Trophoblast cell (in vitro differentiated cells and primary cell): ENCODE results near the gene GPRIN3.
A peak's percentile ranks its signal among the peaks of the same experiment; 100 is the strongest.

ENCODE experiments used
- DNase-seq, 2 donors: peaks; one replicate each; pipeline ENCODE4 v3.0.0-alpha.2; 2016
- H2AFZ ChIP-seq: 2 replicates; pipeline ENCODE4 v1.6.1; 2013; ENCODE audit warnings: low read length, moderate library complexity, mild to moderate bottlenecking; ENCODE audit not compliant: insufficient read depth, poor library complexity
- H2AK5ac ChIP-seq: 2 replicates; pipeline ENCODE4 v1.6.1; 2013; ENCODE audit warnings: mild to moderate bottlenecking, low read length
- H2BK120ac ChIP-seq: 2 replicates; pipeline ENCODE4 v1.6.1; 2013; ENCODE audit warnings: low read length, mild to moderate bottlenecking, moderate library complexity; ENCODE audit not compliant: insufficient read depth, poor library complexity
- H2BK12ac ChIP-seq: 2 replicates; pipeline ENCODE4 v1.6.1; 2013; ENCODE audit warnings: mild to moderate bottlenecking, low read length, moderate library complexity
- H2BK5ac ChIP-seq: 2 replicates; pipeline ENCODE4 v1.6.1; 2013; ENCODE audit warnings: low read length, low read depth, moderate library complexity, mild to moderate bottlenecking; ENCODE audit not compliant: poor library complexity
- H3K14ac ChIP-seq: 2 replicates; pipeline ENCODE4 v1.6.1; 2013; ENCODE audit warnings: mild to moderate bottlenecking, low read length
- H3K18ac ChIP-seq: 2 replicates; pipeline ENCODE4 v1.6.1; 2013; ENCODE audit warnings: mild to moderate bottlenecking, low read length
- H3K23ac ChIP-seq: 2 replicates; pipeline ENCODE4 v1.6.1; 2013; ENCODE audit warnings: low read length
- H3K27ac ChIP-seq: 2 replicates; pipeline ENCODE4 v1.5.1; 2013; ENCODE audit warnings: low read depth, mild to moderate bottlenecking, inconsistent platforms, low read length, moderate library complexity
- H3K27me3 ChIP-seq: 2 replicates; pipeline ENCODE4 v1.6.1; 2013; ENCODE audit warnings: inconsistent platforms, mild to moderate bottlenecking, low read length, moderate library complexity; ENCODE audit not compliant: insufficient read depth
- H3K36me3 ChIP-seq, 2 experiments: 1 replicate in 1 of 2; 2 replicates in 1 of 2; pipeline ENCODE4 v1.6.1; 2013; ENCODE audit warnings: low read length in 2 of 2, mild to moderate bottlenecking in 2 of 2, moderate library complexity in 1 of 2; ENCODE audit not compliant: insufficient read depth in 2 of 2, control insufficient read depth in 1 of 2
- H3K4ac ChIP-seq: 2 replicates; pipeline ENCODE4 v1.6.1; 2013; ENCODE audit warnings: low read depth, mild to moderate bottlenecking, low read length, moderate library complexity
- H3K4me1 ChIP-seq, 2 experiments: 1 replicate in 1 of 2; 2 replicates in 1 of 2; pipeline ENCODE4 v1.6.1; 2013; ENCODE audit warnings: low read length in 2 of 2, mild to moderate bottlenecking in 2 of 2, moderate library complexity in 1 of 2; ENCODE audit not compliant: insufficient read depth in 2 of 2, control insufficient read depth in 1 of 2
- H3K4me2 ChIP-seq: 2 replicates; pipeline ENCODE4 v1.6.1; 2013; ENCODE audit warnings: inconsistent platforms, mild to moderate bottlenecking, low read length, moderate library complexity
- H3K4me3 ChIP-seq: 2 replicates; pipeline ENCODE4 v1.5.1; 2013; ENCODE audit warnings: mild to moderate bottlenecking, low read depth, low read length, inconsistent platforms
- H3K79me1 ChIP-seq: one replicate; pipeline ENCODE4 v1.6.1; 2013; ENCODE audit warnings: low read length
- H3K79me2 ChIP-seq: 2 replicates; pipeline ENCODE4 v1.6.1; 2013; ENCODE audit warnings: low read length, mild to moderate bottlenecking; ENCODE audit not compliant: control insufficient read depth, insufficient read depth, poor library complexity
- H3K9ac ChIP-seq: 2 replicates; pipeline ENCODE4 v1.6.1; 2013; ENCODE audit warnings: mild to moderate bottlenecking, low read length
- H3K9me3 ChIP-seq: 2 replicates; pipeline ENCODE4 v1.6.1; 2013; ENCODE audit warnings: low read depth, mild to moderate bottlenecking, control low read depth, inconsistent platforms, low read length; ENCODE audit not compliant: insufficient read depth
- H4K12ac ChIP-seq: 2 replicates; pipeline ENCODE4 v1.6.1; 2013; ENCODE audit warnings: low read depth, mild to moderate bottlenecking, low read length, moderate library complexity
- H4K8ac ChIP-seq: 2 replicates; pipeline ENCODE4 v1.6.1; 2013; ENCODE audit warnings: low read depth, mild to moderate bottlenecking, low read length, moderate library complexity
- H4K91ac ChIP-seq: one replicate; pipeline ENCODE4 v1.6.1; 2013; ENCODE audit warnings: low read depth, mild to moderate bottlenecking, low read length, moderate library complexity
- WGBS: extraction: QIAGEN DNeasy Blood & Tissue Kit; methylation state at CpG from one replicate; pipeline ENCODE4 v1.1.7; 2013; ENCODE audit warnings: missing lambda C conversion rate; ENCODE audit not compliant: insufficient read length, insufficient coverage; ENCODE audit errors: extremely low coverage; 5-methylcytosine and 5-hydroxymethylcytosine counted together

Gene GPRIN3

GRCh38 chr4:89285745-89286144 lies 21.9 kb downstream of the GPRIN3 start:
- H3K79me2 ChIP-seq = no peaks in the 10 kb centered on the region
- no peak overlapping the region for H2BK12ac ChIP-seq
- no peak overlapping the region for H3K4ac ChIP-seq
- no peak overlapping the region for H3K18ac ChIP-seq
- no peak overlapping the region for H3K23ac ChIP-seq
- no peak overlapping the region for H2AK5ac ChIP-seq
- H3K9me3 ChIP-seq = no peaks in the 10 kb centered on the region
- no CpG with 5 or more reads among the region's 2 CpGs for WGBS
- H4K12ac ChIP-seq = no peak overlapping the region
- H3K4me1 ChIP-seq = peaks cover 0 to 5% of the 10 kb centered on the region in 2 experiments
- no peak overlapping the region for H2BK5ac ChIP-seq
- no peak overlapping the region for H3K14ac ChIP-seq
- H4K8ac ChIP-seq = no peak overlapping the region
- no peak overlapping the region for H3K4me3 ChIP-seq
- no peak overlapping the region for H4K91ac ChIP-seq
- no peak overlapping the region for H2BK120ac ChIP-seq
- H3K79me1 ChIP-seq = no peaks in the 10 kb centered on the region
- no peak overlapping the region for H3K4me2 ChIP-seq
- no peak for DNase-seq
- H3K27me3 ChIP-seq = no peaks in the 10 kb centered on the region
- H2AFZ ChIP-seq = no peak overlapping the region
- H3K9ac ChIP-seq = no peak overlapping the region
- no peak overlapping the region for H3K27ac ChIP-seq
- no peaks in the 10 kb centered on the region for H3K36me3 ChIP-seq

DNA sequence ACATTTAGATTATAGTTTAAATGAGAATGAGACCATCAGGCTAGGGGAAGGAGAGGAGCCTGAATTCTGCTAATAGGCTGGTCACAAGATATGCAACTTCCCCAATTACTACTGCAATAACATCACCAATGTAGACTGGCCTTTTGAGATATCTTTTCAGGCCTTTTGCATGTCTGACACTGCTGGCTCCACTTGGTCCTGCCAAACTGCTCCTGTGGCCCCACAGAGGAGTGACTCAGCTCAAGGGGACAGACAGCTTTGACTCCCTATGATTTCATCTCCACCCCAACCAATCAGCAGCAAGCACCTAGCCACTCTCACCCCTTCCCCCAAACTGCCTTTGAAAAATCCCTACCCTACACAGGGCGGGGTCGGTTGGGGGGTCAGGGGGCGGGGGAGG lies 22.8 kb downstream of the GPRIN3 start:
- WGBS = no CpG with 5 or more reads among the region's 3 CpGs
- H2AFZ ChIP-seq = no peak overlapping the region
- no peak overlapping the region for H2BK12ac ChIP-seq

GRCh38 chr4:89284020-89284424 lies 23.6 kb downstream of the GPRIN3 start:
- H3K79me1 ChIP-seq = no peaks in the 10 kb centered on the region
- DNase-seq = no peak
- no peaks in the 10 kb centered on the region for H3K27me3 ChIP-seq
- H2BK12ac ChIP-seq = no peak overlapping the region
- no peaks in the 10 kb centered on the region for H3K79me2 ChIP-seq
- no peak overlapping the region for H4K12ac ChIP-seq
- no peak overlapping the region for H3K4me2 ChIP-seq
- no peak overlapping the region for H3K9ac ChIP-seq
- no peak overlapping the region for H4K91ac ChIP-seq
- no peak overlapping the region for H2AK5ac ChIP-seq
- H3K36me3 ChIP-seq = no peaks in the 10 kb centered on the region
- no peak overlapping the region for H2BK120ac ChIP-seq
- H3K9me3 ChIP-seq = no peaks in the 10 kb centered on the region
- no peak overlapping the region for H4K8ac ChIP-seq
- no peak overlapping the region for H3K23ac ChIP-seq
- H3K27ac ChIP-seq = no peak overlapping the region
- H2AFZ ChIP-seq = no peak overlapping the region
- no peak overlapping the region for H2BK5ac ChIP-seq
- WGBS = no CpG with 5 or more reads among the region's 2 CpGs
- no peak overlapping the region for H3K18ac ChIP-seq
- H3K4me1 ChIP-seq = peaks cover 0 to 5% of the 10 kb centered on the region in 2 experiments
- H3K4ac ChIP-seq = no peak overlapping the region
- H3K4me3 ChIP-seq = no peak overlapping the region
- H3K14ac ChIP-seq = no peak overlapping the region

More for the DNA sequence above, 22.8 kb downstream of the GPRIN3 start:
- no peaks in the 10 kb centered on the region for H3K27me3 ChIP-seq
- H3K18ac ChIP-seq = no peak overlapping the region
- no peak overlapping the region for H4K12ac ChIP-seq
- no peak overlapping the region for H2AK5ac ChIP-seq
- no peak overlapping the region for H3K23ac ChIP-seq
- no peak overlapping the region for H3K4me2 ChIP-seq
- H3K9me3 ChIP-seq = no peaks in the 10 kb centered on the region
- H3K4me1 ChIP-seq = peaks cover 0 to 5% of the 10 kb centered on the region in 2 experiments
- H3K4ac ChIP-seq = no peak overlapping the region
- H3K36me3 ChIP-seq = no peaks in the 10 kb centered on the region
- no peak overlapping the region for H3K4me3 ChIP-seq
- no peak overlapping the region for H2BK120ac ChIP-seq
- H4K8ac ChIP-seq = no peak overlapping the region
- DNase-seq = no peak
- no peak overlapping the region for H3K14ac ChIP-seq
- H3K9ac ChIP-seq = no peak overlapping the region
- no peak overlapping the region for H3K27ac ChIP-seq
- H3K79me2 ChIP-seq = no peaks in the 10 kb centered on the region
- no peak overlapping the region for H4K91ac ChIP-seq
- no peaks in the 10 kb centered on the region for H3K79me1 ChIP-seq
- no peak overlapping the region for H2BK5ac ChIP-seq

DNA sequence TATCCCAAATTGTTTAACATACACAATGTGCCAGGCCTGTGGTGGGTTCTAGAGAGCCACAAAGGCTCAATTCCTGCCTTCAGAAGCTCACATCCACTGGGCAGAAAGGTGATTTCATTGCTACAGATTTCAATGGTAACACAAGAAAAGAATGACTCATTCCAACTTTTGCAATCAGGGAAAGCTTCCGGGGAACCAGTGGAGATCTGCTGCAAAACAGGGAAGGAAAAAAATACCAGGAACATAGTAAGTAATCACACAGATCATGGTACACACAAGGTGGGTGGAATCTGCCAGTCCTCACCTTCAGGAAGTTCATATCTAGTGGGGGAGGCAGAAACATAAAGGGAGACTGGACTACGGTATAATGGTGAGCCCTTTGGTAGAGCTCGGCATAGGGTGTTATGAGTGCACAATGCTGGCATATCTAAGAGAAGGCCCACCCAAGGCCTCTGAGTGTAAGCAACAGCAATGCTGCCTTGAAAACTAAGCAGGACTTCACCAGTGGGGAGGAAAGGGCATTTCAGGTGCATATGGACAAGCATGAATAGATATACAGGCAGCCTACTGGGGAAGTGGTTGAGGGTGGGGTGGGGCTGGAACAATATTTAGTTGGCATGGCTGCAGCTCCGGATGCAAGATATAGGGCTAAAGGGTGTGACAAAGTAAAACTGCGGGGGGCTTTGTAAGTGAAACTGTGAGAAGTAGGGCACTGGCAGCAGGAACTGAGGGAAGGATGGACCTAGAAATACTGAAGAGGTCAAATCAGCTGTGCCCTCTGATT lies 24.2 kb downstream of the GPRIN3 start:
- Histone ChIP-seq H3K79me1 (no peaks in the 10 kb centered on the region), H3K27me3 (no peaks in the 10 kb centered on the region), H3K9ac (no peak overlapping the region), H3K79me2 (no peaks in the 10 kb centered on the region), H3K4me1 (peaks cover 0 to 5% of the 10 kb centered on the region in 2 experiments), H2BK5ac (no peak overlapping the region), H2BK12ac (no peak overlapping the region), H2AK5ac (no peak overlapping the region), H3K36me3 (no peaks in the 10 kb centered on the region), H3K18ac (no peak overlapping the region), H3K4me3 (no peak overlapping the region), H3K23ac (no peak overlapping the region), H3K4ac (no peak overlapping the region), H2BK120ac (no peak overlapping the region), H2AFZ (no peak overlapping the region), H3K14ac (no peak overlapping the region), H4K12ac (peak overlapping the region; percentile 43), H3K9me3 (no peaks in the 10 kb centered on the region), H3K4me2 (no peak overlapping the region), H3K27ac (no peak overlapping the region), H4K8ac (no peak overlapping the region), H4K91ac (no peak overlapping the region)
- DNase-seq = peak; percentile 15 to 69
- no CpG with 5 or more reads among the region's 5 CpGs for WGBS
